NCI-H1417 (cell line): ENCODE data around the gene TFB1M.

ENCODE experiments used
- DNase-seq, 3 experiments: peaks; one replicate each; lab custom pipeline; 2025; lab: John Stamatoyannopoulos, UW

TFB1M gene

DNA sequence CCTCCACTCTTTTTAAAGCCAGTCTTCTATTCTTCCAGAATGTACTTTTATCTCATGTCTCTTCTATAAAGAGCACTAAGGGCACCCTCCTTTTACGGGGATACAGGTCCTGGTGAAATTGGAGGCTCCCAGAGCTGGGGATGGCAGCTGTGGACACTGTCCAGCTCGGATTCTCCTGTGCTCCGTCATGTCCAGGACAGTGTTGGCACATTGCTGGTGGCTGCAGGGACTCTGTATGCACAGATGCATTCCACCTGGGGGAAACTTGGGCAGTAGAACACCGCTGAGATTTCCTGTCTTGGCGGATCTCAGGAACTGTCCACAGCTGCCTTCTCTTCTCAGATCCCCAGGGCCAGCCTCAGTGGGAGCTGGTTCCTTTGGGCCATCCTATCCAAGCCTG is 107.1 kb downstream of the TFB1M start:
- DNase-seq, result no peak
